HG03565 (cell line): ENCODE data around the gene ACTN2.

Experiments
- ATAC-seq: cut with Tn5 transposase; IDR thresholded peaks from one replicate; pipeline ENCODE4 v1.9.1; 2021; ENCODE audit warnings: mild to moderate bottlenecking, moderate library complexity; ENCODE audit not compliant: unreplicated experiment

The ACTN2 gene

GRCh38 chr1:236689713-236690569 lies 3.6 kb downstream of the ACTN2 start:
- ATAC-seq: no peak

GRCh38 chr1:236691348-236691747 lies 5.0 kb downstream of the ACTN2 start:
- ATAC-seq: no peak

GRCh38 chr1:236692128-236692527 lies 5.8 kb downstream of the ACTN2 start:
- no peak for ATAC-seq

- ATAC-seq: no peak
Observed at GRCh38 chr1:236692742-236693141, 6.4 kb downstream of the ACTN2 start.

GRCh38 chr1:236699366-236699765 lies 13.1 kb downstream of the ACTN2 start:
- ATAC-seq: no peak

- ATAC-seq: no peak
Observed at GRCh38 chr1:236700903-236701302, 14.6 kb downstream of the ACTN2 start.

GRCh38 chr1:236701782-236702181 lies 15.5 kb downstream of the ACTN2 start:
- ATAC-seq: no peak

- ATAC-seq: no peak
Observed at GRCh38 chr1:236702791-236703394, 16.6 kb downstream of the ACTN2 start.

GRCh38 chr1:236705771-236706170 lies 19.5 kb downstream of the ACTN2 start:
- no peak for ATAC-seq

GRCh38 chr1:236706183-236706582 lies 19.9 kb downstream of the ACTN2 start:
- ATAC-seq: no peak

- ATAC-seq: no peak
Observed at GRCh38 chr1:236710328-236710892, 24.1 kb downstream of the ACTN2 start.

- no peak for ATAC-seq
Observed at GRCh38 chr1:236716160-236716559, 29.9 kb downstream of the ACTN2 start.

GRCh38 chr1:236717811-236718210 lies 31.5 kb downstream of the ACTN2 start:
- no peak for ATAC-seq

GRCh38 chr1:236718328-236718727 lies 32.0 kb downstream of the ACTN2 start:
- no peak for ATAC-seq

GRCh38 chr1:236720206-236720605 lies 33.9 kb downstream of the ACTN2 start:
- ATAC-seq: no peak

GRCh38 chr1:236720611-236721010 lies 34.3 kb downstream of the ACTN2 start:
- no peak for ATAC-seq

- ATAC-seq: no peak
Observed at GRCh38 chr1:236724049-236724448, 37.8 kb downstream of the ACTN2 start.

- ATAC-seq: no peak
Observed at GRCh38 chr1:236724506-236724905, 38.2 kb downstream of the ACTN2 start.

GRCh38 chr1:236725668-236726067 lies 39.4 kb downstream of the ACTN2 start:
- ATAC-seq: no peak

- no peak for ATAC-seq
Observed at GRCh38 chr1:236727521-236727920, 41.2 kb downstream of the ACTN2 start.

- ATAC-seq: no peak
Observed at GRCh38 chr1:236728752-236729151, 42.5 kb downstream of the ACTN2 start.

- ATAC-seq: no peak
Observed at GRCh38 chr1:236733653-236734052, 47.4 kb downstream of the ACTN2 start.
